ENCODE results near the gene HPSE.
"Not testable (repeated sequence)": the region's sequence is repeated elsewhere in the genome, so short reads cannot be mapped to it uniquely, and the experiment has no call there.

Gene HPSE

GRCh38 chr4:83331956-83332355, 2.7 kb downstream of the HPSE start:
- no peak for DNase-seq (ENCODE audit: low spot score)

GRCh38 chr4:83329521-83330110, 5.0 kb downstream of the HPSE start:
- DNase-seq (ENCODE audit: low spot score), result no peak

- DNase-seq (ENCODE audit: low spot score), result no peak
Measured at GRCh38 chr4:83328521-83329187, 6.0 kb downstream of the HPSE start.

GRCh38 chr4:83326546-83326945, 8.1 kb downstream of the HPSE start:
- DNase-seq (ENCODE audit: low spot score), result no peak

- not testable (repeated sequence) for DNase-seq (ENCODE audit: low spot score)
Measured at GRCh38 chr4:83325306-83325705, 9.3 kb downstream of the HPSE start.

GRCh38 chr4:83323136-83323535, 11.5 kb downstream of the HPSE start:
- DNase-seq (ENCODE audit: low spot score), result no peak

- peak; percentile 48 for DNase-seq (ENCODE audit: low spot score)
Measured at GRCh38 chr4:83320548-83320947, 14.1 kb downstream of the HPSE start.

- DNase-seq (ENCODE audit: low spot score), result no peak
Measured at GRCh38 chr4:83318666-83319065, 16.0 kb downstream of the HPSE start.

- no peak for DNase-seq (ENCODE audit: low spot score)
Measured at GRCh38 chr4:83317671-83318070, 17.0 kb downstream of the HPSE start.

GRCh38 chr4:83316459-83317165, 18.0 kb downstream of the HPSE start:
- DNase-seq (ENCODE audit: low spot score), result no peak

- DNase-seq (ENCODE audit: low spot score), result no peak
Measured at GRCh38 chr4:83315341-83315870, 19.2 kb downstream of the HPSE start.

GRCh38 chr4:83308672-83309071, 26.0 kb downstream of the HPSE start:
- DNase-seq (ENCODE audit: low spot score), result no peak

- no peak for DNase-seq (ENCODE audit: low spot score)
Measured at GRCh38 chr4:83307920-83308319, 26.7 kb downstream of the HPSE start.

- no peak for DNase-seq (ENCODE audit: low spot score)
Measured at GRCh38 chr4:83305187-83305586, 29.5 kb downstream of the HPSE start.

GRCh38 chr4:83297548-83298260, 36.9 kb downstream of the HPSE start:
- no peak for DNase-seq (ENCODE audit: low spot score)

- DNase-seq (ENCODE audit: low spot score), result no peak
Measured at GRCh38 chr4:83293305-83294046, 41.2 kb downstream of the HPSE start.

- not testable (repeated sequence) for DNase-seq (ENCODE audit: low spot score)
Measured at GRCh38 chr4:83290059-83290774, 44.4 kb downstream of the HPSE start.

- DNase-seq (ENCODE audit: low spot score), result not testable (repeated sequence)
Measured at GRCh38 chr4:83288381-83288780, 46.3 kb downstream of the HPSE start.

GRCh38 chr4:83285055-83285407, 49.6 kb downstream of the HPSE start:
- peak; percentile 30 for DNase-seq (ENCODE audit: low spot score)

- DNase-seq (ENCODE audit: low spot score), result peak; percentile 98
Measured at GRCh38 chr4:83284193-83285054, 50.2 kb downstream of the HPSE start, which contains the start of gene COQ2. COQ2 (minus strand) TSS chr4:83284798; CDS start chr4:83284764, 34 bp downstream.

All from AG08396 (cell line).